Erythroblast (primary cell): ENCODE measurements around the gene TNFAIP6.
"Not testable (repeated sequence)": the region's sequence is repeated elsewhere in the genome, so short reads cannot be mapped to it uniquely, and the experiment has no call there.

Source experiments
- DNase-seq, 2 experiments: peaks; one replicate each; lab custom pipeline; 2025; lab: John Stamatoyannopoulos, UW
- GATA1 ChIP-seq: IDR thresholded peaks from 2 replicates; pipeline ENCODE4 v1.6.1; 2011; ENCODE audit warnings: low read depth, mild to moderate bottlenecking, control low read depth, low read length, moderate library complexity
- POLR2A ChIP-seq: IDR thresholded peaks from 2 replicates; pipeline ENCODE4 v1.6.1; 2011; ENCODE audit warnings: mild to moderate bottlenecking, low read length

Gene TNFAIP6

DNA sequence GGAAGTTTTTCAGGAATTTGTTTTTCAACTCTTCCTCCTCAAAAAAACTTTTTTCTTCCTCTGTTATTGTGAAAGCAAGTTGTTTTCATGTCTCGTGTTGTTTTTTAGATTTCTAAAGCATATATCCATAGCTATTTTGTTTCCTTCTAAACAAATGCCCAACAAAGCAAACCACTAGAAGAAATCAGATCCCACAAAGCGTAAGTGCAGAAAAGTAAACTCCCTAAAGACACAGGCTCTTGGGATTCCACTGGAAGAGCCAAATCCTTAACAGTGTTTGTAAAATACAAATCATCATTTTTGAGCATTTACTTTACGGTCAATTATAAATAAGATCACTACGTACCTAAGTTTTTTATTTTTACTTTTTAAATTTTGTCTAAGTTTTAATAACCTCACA is 30.6 kb downstream of the TNFAIP6 start:
- TF ChIP-seq GATA1 (no peak), POLR2A (no peak)
- DNase-seq, result no peak

DNA sequence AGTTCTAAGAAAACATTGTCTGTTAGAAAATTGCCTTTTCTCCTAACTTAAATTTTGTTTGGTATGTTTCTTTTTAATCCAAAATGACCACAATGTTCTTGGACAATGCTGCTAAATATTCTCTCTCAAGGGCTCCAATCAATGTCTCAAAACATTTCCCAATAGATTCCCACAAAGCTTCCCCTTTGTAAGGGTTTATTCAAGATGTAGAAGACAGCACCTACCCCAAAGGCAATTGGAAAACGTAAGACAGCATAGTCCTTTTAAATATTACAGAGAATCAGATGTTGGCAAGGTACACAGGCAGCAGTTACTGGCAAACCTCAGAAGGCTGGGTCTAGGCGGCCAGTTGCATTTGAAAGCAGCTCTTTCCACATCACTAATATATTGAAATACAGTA is 34.0 kb downstream of the TNFAIP6 start:
- no peak for DNase-seq
- no peak for TF ChIP-seq POLR2A
- no peak for TF ChIP-seq GATA1

DNA sequence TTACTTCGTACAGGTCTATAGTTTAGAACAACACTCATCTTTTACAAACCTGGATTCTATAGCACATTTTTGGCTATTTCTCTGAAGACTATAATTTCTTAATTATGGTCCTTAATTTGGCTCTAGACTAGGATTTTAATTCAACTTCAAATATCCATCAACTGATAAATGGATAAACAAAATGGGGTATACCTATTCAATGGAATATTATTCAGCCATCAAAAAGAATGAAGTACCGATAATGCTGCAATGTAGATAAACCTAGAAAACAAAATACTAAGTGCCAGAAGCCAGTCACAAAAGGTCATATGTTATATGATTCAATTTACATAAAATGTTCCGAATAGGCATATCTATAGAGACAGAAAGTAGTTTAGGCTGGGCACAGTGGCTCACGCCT is 37.1 kb downstream of the TNFAIP6 start:
- no peak for DNase-seq
- TF ChIP-seq GATA1, result no peak
- TF ChIP-seq POLR2A, result no peak

DNA sequence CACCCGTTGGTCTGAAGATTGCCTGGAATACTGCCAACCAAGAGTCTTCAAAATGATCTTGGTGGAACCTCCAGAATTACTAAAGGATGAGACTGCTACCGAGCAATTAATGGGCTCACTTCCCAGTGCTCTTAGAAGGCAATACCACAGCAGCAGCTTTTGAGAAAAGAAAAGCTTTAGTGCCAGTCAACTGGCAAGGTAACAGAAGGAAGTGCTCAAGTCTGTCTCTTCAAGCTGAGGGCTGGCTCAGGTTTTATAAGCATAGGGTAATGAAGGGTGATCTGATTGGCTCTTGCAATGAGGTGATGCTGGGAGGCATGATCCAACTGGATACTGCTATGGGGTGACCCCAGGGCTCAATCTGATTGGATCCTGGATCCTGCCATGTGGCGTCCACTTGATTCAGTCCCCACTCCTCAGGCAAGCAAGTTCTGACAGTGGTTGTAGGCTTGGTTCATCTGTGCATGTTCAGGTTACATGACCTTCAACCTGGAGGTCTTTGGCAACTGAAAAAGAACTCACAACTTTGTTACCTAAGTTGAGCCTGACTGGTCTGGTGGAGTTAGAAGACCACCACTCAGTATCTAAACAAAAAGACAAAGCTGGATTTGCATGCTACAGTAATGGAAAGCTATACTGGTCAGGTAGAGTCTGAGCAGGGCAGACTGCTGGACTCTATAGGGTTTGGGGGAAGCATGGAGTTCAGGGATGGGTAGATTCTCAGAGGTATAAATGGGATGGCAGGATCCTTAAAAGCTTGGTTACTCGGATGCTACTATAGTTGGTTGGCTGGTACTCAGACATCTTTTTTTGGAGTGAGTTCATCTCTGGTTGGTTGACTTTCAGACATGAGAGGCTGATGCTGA is 38.4 kb downstream of the TNFAIP6 start:
- peak in 1 of 2 experiments; percentile 15 for DNase-seq
- TF ChIP-seq POLR2A (no peak), GATA1 (no peak)

DNA sequence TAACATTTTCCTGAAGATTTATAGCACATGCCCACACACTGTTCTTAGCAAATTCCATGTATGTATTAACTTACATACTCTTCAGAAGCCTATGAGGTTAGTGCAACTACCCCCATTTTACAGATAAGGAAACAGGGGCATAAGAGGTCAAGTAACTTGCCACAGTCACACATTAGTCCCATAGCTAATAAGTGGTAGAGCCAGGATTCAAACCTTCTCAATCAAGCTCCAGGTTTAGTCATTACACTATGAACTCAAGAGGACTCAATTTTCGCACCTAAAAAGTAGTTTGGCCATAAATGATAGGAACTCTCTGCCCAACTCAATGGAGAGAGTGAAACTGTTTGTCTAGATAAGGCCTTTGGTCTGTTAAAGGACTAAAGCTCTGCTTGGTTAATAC is 42.6 kb downstream of the TNFAIP6 start:
- TF ChIP-seq POLR2A, result no peak
- TF ChIP-seq GATA1, result no peak
- peak in 1 of 2 experiments; percentile 45 for DNase-seq

DNA sequence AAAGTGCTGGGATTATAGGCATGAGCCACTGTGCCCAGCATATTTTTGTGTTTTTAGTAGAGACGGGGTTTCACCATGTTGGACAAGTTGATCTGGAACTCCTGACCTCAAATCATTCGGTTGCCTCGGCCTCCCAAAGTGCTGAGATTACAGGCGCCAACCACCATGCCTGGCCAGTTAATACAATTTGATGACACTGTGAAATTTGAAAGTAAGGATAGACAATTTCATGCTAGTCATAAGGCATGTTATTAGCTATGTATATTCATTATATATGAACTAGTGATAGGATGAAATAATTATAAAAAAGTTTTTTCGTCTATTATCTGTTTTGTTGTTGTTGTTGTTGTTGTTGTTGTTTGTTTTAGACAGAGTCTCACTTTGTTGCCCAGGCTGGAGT is 43.8 kb downstream of the TNFAIP6 start:
- DNase-seq, result no peak
- no peak for TF ChIP-seq POLR2A
- TF ChIP-seq GATA1, result no peak

DNA sequence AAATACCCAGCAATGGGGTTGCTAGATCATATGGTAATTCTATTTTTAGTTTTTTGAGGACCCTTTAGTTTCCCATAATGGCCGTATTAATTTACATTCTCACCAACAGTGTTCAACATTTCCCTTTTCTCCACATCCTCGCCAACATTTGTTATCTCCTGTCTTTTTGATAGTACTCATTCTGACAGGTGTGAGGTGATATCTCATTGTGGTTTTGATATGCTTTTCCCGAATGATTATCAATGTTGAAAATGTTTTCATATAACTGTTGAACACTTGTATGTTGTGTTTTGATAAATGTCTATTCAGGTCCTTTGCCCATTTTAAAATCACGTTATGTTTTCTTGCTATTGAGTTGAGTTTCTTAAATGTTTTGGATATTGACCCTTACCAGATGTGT is 46.5 kb downstream of the TNFAIP6 start:
- peak; percentile 19 to 69 for DNase-seq
- TF ChIP-seq POLR2A (no peak), GATA1 (no peak)

DNA sequence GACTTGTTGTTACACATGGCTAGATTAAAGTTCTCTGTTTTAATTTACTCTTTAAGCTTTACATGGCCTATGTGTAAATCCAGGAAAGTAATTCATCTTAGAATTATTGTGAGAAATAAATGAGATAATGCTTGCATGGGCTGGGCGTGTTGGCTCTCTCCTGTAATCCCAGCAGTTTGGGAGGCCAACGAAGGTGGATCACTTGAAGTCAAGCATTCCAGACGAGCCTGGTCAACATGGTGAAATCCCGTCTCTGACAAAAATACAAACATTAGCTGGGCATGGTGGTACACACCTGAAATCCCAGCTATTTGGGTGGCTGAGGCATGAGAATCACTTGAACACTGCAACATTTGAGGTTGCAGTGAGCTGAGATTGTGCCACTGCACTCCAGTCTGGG is 48.0 kb downstream of the TNFAIP6 start:
- TF ChIP-seq GATA1 (no peak), POLR2A (no peak)
- no peak for DNase-seq

DNA sequence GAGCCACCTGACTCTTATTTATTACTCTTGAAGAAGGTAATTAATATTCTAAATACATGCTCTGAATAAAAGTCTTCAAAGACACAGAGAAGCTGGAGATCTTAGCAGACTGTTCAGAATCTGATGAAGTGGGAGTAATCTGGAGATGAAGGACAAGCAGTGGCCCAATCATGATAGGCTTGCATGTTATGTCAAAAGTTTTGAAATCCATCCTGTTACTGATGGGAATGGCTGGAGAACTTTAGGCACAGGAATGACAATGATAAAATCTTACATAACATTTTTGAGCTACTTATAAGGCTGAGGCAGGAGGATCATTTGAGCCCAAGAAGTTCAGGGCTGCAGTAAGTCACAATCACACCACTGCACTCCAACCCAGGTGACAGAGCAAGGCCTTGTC is 49.9 kb downstream of the TNFAIP6 start:
- TF ChIP-seq POLR2A (no peak), GATA1 (no peak)
- no peak for DNase-seq

DNA sequence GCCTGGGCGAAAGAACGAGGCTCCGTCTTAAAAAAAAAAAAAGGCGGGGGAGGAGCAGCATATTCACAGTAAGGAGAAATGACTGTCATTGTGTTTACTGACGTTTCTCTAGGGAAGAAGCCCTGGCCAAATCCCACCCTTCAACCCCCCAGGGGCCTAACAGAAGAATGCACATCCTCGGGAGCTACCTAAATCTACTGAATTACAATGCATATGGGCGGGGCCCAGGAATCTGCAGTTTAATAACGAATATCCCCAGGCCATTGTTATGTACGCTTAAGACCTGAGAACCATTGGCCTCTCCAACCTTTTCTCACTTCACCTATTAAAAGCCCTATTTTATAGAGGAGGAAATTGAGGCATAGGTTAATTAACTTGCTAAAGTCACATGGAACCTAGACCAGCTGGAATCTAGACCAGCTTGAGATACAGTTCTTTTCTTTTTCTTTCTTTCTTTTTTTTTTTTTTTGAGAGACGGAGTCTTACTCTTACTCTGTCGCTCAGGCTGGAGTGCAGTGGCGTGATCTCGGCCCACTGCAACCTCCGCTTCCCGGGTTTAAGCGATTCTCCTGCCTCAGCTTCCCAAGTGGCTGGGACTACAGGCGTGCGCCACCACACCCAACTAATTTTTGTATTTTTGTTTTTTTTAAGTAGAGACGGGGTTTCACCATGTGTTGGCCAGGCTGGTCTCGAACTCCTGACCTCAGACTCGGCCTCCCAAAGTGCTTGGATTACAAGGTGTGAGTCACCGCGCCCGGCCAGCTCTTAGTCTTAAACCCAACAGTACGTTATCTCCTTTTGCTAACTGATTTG is 51.6 kb downstream of the TNFAIP6 start:
- peak in 1 of 2 experiments; percentile 5 for DNase-seq
- TF ChIP-seq POLR2A, result no peak
- no peak for TF ChIP-seq GATA1

DNA sequence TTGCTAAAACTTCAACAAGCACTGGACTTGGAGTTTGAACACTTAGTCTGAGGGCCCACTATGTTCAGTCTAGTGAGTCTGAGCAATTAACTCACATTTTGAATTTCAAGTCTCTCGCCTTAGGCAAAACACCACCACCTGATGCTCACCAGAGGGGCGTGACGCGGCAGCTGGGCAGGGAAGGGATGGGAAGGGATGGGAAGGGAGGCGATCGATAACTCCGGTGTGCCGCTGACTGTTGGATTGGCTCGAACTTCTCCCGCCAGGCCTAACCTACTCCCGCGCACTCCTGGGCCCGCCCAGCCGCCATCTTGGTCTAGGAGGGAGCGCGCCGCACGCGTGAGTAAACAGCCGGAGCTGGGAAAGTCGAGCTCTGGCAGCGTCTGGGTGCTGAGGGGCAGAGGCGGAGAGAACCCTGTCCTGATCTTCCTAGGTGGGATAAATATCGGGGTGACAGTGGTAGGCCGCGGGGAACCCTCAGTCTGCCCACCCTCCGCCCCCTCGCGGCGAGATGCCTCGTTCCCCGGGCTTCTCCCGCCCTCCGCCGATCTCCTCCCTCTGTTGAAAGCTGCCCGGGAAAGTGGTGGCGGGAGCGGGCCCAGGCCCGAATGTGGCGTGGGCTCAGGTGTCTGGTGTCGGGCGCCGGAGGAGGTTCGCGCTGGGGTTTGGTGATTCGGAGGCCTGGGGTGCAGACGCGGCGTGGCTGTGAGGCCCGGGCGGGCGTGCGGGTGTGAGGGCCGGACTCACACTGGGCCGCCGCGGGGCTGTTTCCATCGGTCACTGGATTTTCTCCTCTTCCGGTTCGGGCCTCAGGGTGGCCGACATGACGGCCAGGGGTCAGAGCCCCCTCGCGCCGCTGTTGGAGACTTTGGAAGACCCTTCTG is 52.5 kb downstream of the TNFAIP6 start, which contains the start of gene RIF1:
TSS of gene RIF1 (plus strand) at position 302 of the 884 bp plus-strand sequence. CDS start at position 824, 522 bp downstream.
- TF ChIP-seq GATA1, result no peak
- peak; percentile 79 for TF ChIP-seq POLR2A
- DNase-seq, result peak; percentile 92

DNA sequence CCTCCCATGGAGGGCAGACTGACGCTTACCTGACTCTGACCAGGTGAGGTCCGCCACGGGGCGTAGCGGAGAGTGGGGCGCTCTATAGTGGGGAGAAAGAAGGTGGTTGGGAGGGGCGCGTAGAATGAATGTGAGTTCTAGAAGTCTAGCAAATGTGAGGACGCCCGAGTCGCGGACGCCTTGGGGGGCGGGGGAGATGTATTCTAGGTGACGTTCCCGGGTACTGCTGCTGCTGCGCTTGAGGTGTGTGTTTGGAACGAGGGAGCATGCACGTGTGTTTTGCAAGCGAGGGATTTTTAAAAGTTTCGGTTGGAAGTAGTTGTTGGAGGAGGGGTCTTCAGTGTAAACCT is 53.1 kb downstream of the TNFAIP6 start:
- no peak for TF ChIP-seq POLR2A
- TF ChIP-seq GATA1, result no peak
- peak; percentile 70 to 76 for DNase-seq

DNA sequence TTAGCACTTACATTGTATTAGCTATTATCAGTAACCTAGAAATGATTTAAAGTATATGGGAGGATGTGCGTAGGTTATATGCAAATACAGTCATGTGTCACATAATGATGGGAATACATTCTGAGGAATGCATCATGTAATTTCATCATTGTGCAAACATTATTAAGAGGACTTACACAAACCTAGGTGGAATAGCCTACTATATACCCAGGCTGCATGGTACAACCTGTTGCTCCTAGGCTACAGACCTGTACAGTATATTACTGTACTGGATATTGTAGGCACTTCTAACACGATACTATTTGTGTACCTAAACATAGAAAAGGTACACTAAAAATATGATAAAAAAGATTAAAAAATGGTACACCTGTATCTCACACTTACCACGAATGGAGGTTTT is 60.3 kb downstream of the TNFAIP6 start:
- DNase-seq, result no peak
- no peak for TF ChIP-seq GATA1
- TF ChIP-seq POLR2A, result no peak

DNA sequence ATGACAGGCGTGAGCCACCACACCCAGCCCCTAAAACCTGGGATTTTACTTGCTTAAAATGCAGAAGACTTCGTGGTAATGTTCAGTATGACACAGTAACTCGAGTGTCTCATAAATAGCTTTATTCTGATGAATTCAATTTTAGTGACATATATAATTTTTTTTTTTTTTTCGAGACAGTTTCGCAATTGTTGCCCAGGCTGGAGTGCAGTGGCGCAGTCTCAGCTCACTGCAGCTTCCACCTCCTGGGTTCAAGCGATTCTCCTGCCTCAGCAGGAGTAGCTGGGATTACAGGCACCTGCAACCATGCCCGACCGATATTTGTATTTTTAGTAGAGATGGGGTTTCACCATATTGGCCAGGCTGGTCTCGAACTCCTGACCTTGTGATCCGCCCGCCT is 64.3 kb downstream of the TNFAIP6 start:
- not testable (repeated sequence) for DNase-seq
